Ishikawa (cell line): ENCODE results near the gene ZNF280B.

Experiments used
- CEBPB ChIP-seq: IDR thresholded peaks from 2 replicates; pipeline ENCODE4 v1.6.1; 2012
- CREB1 ChIP-seq: IDR thresholded peaks from 2 replicates; pipeline ENCODE4 v1.6.1; 2012; ENCODE audit warnings: low read depth
- EGR1 ChIP-seq: IDR thresholded peaks from 2 replicates; pipeline ENCODE4 v1.6.1; 2012
- EP300 ChIP-seq: IDR thresholded peaks from 2 replicates; pipeline ENCODE4 v1.6.1; 2012; ENCODE audit warnings: borderline replicate concordance
- FOXM1 ChIP-seq: IDR thresholded peaks from 2 replicates; pipeline ENCODE4 v1.6.1; 2012; ENCODE audit warnings: low read depth, borderline replicate concordance
- MAX ChIP-seq: IDR thresholded peaks from 2 replicates; pipeline ENCODE4 v1.6.1; 2012
- NFIC ChIP-seq: IDR thresholded peaks from 2 replicates; pipeline ENCODE4 v1.6.1; 2012
- RAD21 ChIP-seq: IDR thresholded peaks from 2 replicates; pipeline ENCODE4 v1.6.1; 2012; ENCODE audit warnings: low read depth
- REST ChIP-seq: IDR thresholded peaks from 2 replicates; pipeline ENCODE4 v1.6.1; 2012; ENCODE audit warnings: low read depth, mild to moderate bottlenecking
- TAF1 ChIP-seq: IDR thresholded peaks from 2 replicates; pipeline ENCODE4 v1.6.1; 2012; ENCODE audit warnings: low read depth, mild to moderate bottlenecking
- TCF12 ChIP-seq: IDR thresholded peaks from 2 replicates; pipeline ENCODE4 v1.6.1; 2012; ENCODE audit warnings: low read depth
- TEAD4 ChIP-seq: IDR thresholded peaks from 2 replicates; pipeline ENCODE4 v1.6.1; 2012
- USF1 ChIP-seq: IDR thresholded peaks from 2 replicates; pipeline ENCODE4 v1.6.1; 2012
- YY1 ChIP-seq: IDR thresholded peaks from 2 replicates; pipeline ENCODE4 v1.6.1; 2012; ENCODE audit warnings: low read depth
- ZBTB7A ChIP-seq: IDR thresholded peaks from 2 replicates; pipeline ENCODE4 v1.6.1; 2012; ENCODE audit warnings: low read depth

The ZNF280B gene

GRCh38 chr22:22512951-22513350 is 4.4 kb upstream of the ZNF280B start:
- TF ChIP-seq RAD21 (no peak), USF1 (no peak), EGR1 (no peak), CREB1 (no peak), TCF12 (no peak), MAX (no peak), EP300 (no peak), TAF1 (no peak), ZBTB7A (no peak)

- TF ChIP-seq EP300 (no peak), FOXM1 (no peak), YY1 (no peak), TEAD4 (no peak), ZBTB7A (no peak), CEBPB (no peak)
These were observed 734 bp downstream of the ZNF280B start for GRCh38 chr22:22507743-22508273.

- no peak for TF ChIP-seq CREB1
These were observed 1.8 kb downstream of the ZNF280B start for GRCh38 chr22:22506736-22507135.

DNA sequence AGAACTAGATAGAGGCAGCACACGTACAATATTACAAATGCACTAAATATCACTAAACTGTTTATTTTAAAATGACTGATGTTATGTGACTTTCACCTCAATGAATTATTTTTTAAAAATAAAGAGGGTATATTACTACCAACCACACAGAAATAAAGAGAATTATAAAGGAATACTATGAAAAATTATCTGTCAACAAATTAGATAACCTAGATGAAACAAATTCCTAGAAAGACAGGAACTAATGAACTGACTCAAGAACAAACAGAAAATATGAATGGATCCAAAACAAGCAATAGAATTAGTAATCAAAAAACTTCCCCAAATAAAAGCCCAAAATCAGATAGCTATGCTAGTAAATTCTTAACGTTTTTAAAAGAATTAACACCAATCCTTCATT is 10.3 kb downstream of the ZNF280B start:
- no peak for TF ChIP-seq USF1
- TF ChIP-seq REST = no peak
- TF ChIP-seq TCF12 = no peak
- no peak for TF ChIP-seq NFIC
- TF ChIP-seq ZBTB7A = no peak

GRCh38 chr22:22488736-22489135 is 19.8 kb downstream of the ZNF280B start:
- TF ChIP-seq REST (no peak), FOXM1 (no peak), TCF12 (no peak), EP300 (no peak), NFIC (no peak), ZBTB7A (no peak), USF1 (no peak), YY1 (no peak), TEAD4 (no peak), MAX (no peak), CEBPB (no peak), RAD21 (no peak), CREB1 (no peak), EGR1 (no peak), TAF1 (no peak)

- TF ChIP-seq FOXM1 (no peak), MAX (no peak), YY1 (no peak), CEBPB (no peak), TEAD4 (no peak)
These were observed 20.5 kb downstream of the ZNF280B start for GRCh38 chr22:22487869-22488597.
